PC-9 (cell line): ENCODE data around the gene TP53AIP1.

ENCODE experiments used
- CTCF ChIP-seq: fragments of 200-600 bp; sonication (generic); conservative IDR thresholded peaks from 2 replicates; pipeline ENCODE4 v1.6.1; 2017; ENCODE audit warnings: mixed run types, antibody characterized with exemption, mild to moderate bottlenecking, moderate library complexity
- EZH2 ChIP-seq: fragments of 200-600 bp; sonication (generic); IDR thresholded peaks from 2 replicates; pipeline ENCODE4 v1.8.0; 2017; ENCODE audit warnings: antibody characterized with exemption, low read depth

- TF ChIP-seq CTCF (no peak), EZH2 (no peak)
These were observed 40.1 kb downstream of the TP53AIP1 start for GRCh38 chr11:128902515-128903066.
